Measurements from ENCODE around the gene ATG12. TPM values are rescaled to one million over a fixed set of nuclear protein-coding genes. Genes with fewer than 3 reads are reported as not detected.

Gene ATG12
- total and polyA plus RNA-seq, 2 of the 8 experiments (the other 6 are each of a cell fraction or from before 2014, with no cell fraction given): 23.8 to 49.3 TPM

- no peak overlapping the region for H3K14ac ChIP-seq (ENCODE audit: insufficient read length)
- no peak overlapping the region for H3K56ac ChIP-seq (replicated peaks; ENCODE audit: insufficient read length, low read depth, low read length)
- ChIA-PET POLR2A (ENCODE audit: partially characterized antibody) (interaction anchor here (0.6 to 1.3 kb wide), 5 partner anchors 10 to 182 kb away, joined by 3 to 4 read pairs (median 3); partner anchors contain the start of genes AP3S1 and ATG12), CTCF (ENCODE audit: partially characterized antibody) (interaction anchor here (0.6 to 2.0 kb wide), 6 partner anchors 7 to 750 kb away, joined by 3 to 6 read pairs (median 4); partner anchors contain the start of gene LVRN)
- no peak overlapping the region for H3K23ac ChIP-seq (ENCODE audit: insufficient read length)
- H2BK5ac ChIP-seq (ENCODE audit: low read depth, low read length): no peak overlapping the region; the same call in 1 of the 2 replicates
- peaks cover 11% of the 10 kb centered on the region for H3K23me2 ChIP-seq (ENCODE audit: low read depth, low read length)
- no peak overlapping the region for H3K4me2 ChIP-seq (ENCODE audit: insufficient read depth in 1 of 2, low read depth in 2 of 2, low read length in 2 of 2)
- no peaks in the 10 kb centered on the region; the same call in 1 of the 2 replicates for H3K79me1 ChIP-seq (ENCODE audit: low read depth, low read length)
- H3K4ac ChIP-seq (replicated peaks; ENCODE audit: insufficient read length, low read depth, low read length): no peak overlapping the region
- DNase-seq (ENCODE audit: low read depth in 1 of 2, low spot score in 2 of 2): no peak
- H4K8ac ChIP-seq (ENCODE audit: extremely low read depth, insufficient read depth, low read length): no peak overlapping the region
- no peak overlapping the region for H3K18ac ChIP-seq (ENCODE audit: extremely low read depth, low read length)
- peak overlapping the region; percentile 57; the same call in 1 of the 2 replicates for H2AFZ ChIP-seq (ENCODE audit: low read length)
- TF ChIP-seq POU5F1 (IDR thresholded peaks at IDR 0.05; ENCODE audit: low read depth, low read length) (no peak), SIRT6 (IDR thresholded peaks at IDR 0.05; ENCODE audit: low read length) (no peak), TAF1 (IDR thresholded peaks at IDR 0.05; ENCODE audit: low read depth, low read length) (no peak), KDM5A (IDR thresholded peaks at IDR 0.05; ENCODE audit: low read length) (no peak)
- no peak overlapping the region for H3K27ac ChIP-seq (ENCODE audit: low read depth, low read length)
- H3K79me2 ChIP-seq (ENCODE audit: control insufficient read depth in 1 of 2, insufficient read depth in 2 of 2, low read length in 2 of 2): 0 out of 4 replicates have a peak, but pooled peaks cover 0 to 3% of the 10 kb centered on the region in 2 experiments
- no peaks in the 10 kb centered on the region for H3K9me3 ChIP-seq (ENCODE audit: insufficient read depth in 2 of 2, low read depth in 1 of 2, low read length in 1 of 2)
- no peak overlapping the region for H2BK120ac ChIP-seq (replicated peaks; ENCODE audit: low read depth, low read length)
- WGBS, 2 experiments (ENCODE audit: extremely low coverage in 1 of 2, insufficient coverage in 1 of 2, insufficient read length in 1 of 2, insufficient replicate concordance in 2 of 2, low coverage in 1 of 2, low lambda C conversion rate in 2 of 2, missing lambda C conversion rate in 1 of 2): 95% methylated on average over 15 of the region's 18 CpGs; no CpG with 5 or more reads in 1 of the 2 experiments
- no peak overlapping the region for H2BK20ac ChIP-seq (ENCODE audit: low read length)
- H3K9ac ChIP-seq (replicated peaks in 1 of 4; ENCODE audit: extremely low read depth in 1 of 4, low read depth in 3 of 4, low read length in 3 of 4): no peak overlapping the region
- no peak overlapping the region for H4K91ac ChIP-seq (replicated peaks; ENCODE audit: insufficient read length, low read length)
- peak overlapping the region; percentile 76; the same call in 1 of the 2 replicates for H2AK5ac ChIP-seq (ENCODE audit: low read depth, low read length)
- no peak for FAIRE-seq
- peaks cover 0 to 5% (median 1%) of the 10 kb centered on the region in 4 experiments; a peak in 5 of 7 replicates for H3K4me1 ChIP-seq (replicated peaks in 1 of 4; ENCODE audit: control insufficient read depth in 3 of 4, insufficient read depth in 4 of 4, low read length in 3 of 4)
- no peak overlapping the region for H2BK12ac ChIP-seq (ENCODE audit: low read depth, low read length)
- H3K4me3 ChIP-seq (ENCODE audit: extremely low read depth in 1 of 4, insufficient read depth in 2 of 4, low read depth in 3 of 4, low read length in 4 of 4): no peak overlapping the region
- H3K36me3 ChIP-seq (ENCODE audit: control insufficient read depth in 2 of 4, insufficient read depth in 4 of 4, low read length in 3 of 4): no peaks in the 10 kb centered on the region
- H4K5ac ChIP-seq (ENCODE audit: insufficient read length, low read depth, low read length): no peak overlapping the region
- H4K20me1 ChIP-seq (replicated peaks in 1 of 2; ENCODE audit: control insufficient read depth in 1 of 2, insufficient read depth in 2 of 2, low read length in 2 of 2): peaks cover 0 to 1% of the 10 kb centered on the region in 2 experiments
- peaks cover 0 to 22% (median 12%) of the 10 kb centered on the region in 4 experiments; a peak in 6 of 7 replicates for H3K27me3 ChIP-seq (replicated peaks in 1 of 4; ENCODE audit: control insufficient read depth in 3 of 4, extremely low read depth in 1 of 4, insufficient read depth in 3 of 4, low read length in 3 of 4)
- no peak overlapping the region for H2BK15ac ChIP-seq (ENCODE audit: low read length)
Observed at GRCh38 chr5:115818821-115819220, 22.5 kb downstream of the ATG12 start.
